Right atrium auricular region (tissue), 2 donors: ENCODE results near the gene PAPSS2. TPM values are rescaled to one million over a fixed set of nuclear protein-coding genes. Genes with fewer than 3 reads are reported as not detected.

Experiments
- DNase-seq: peaks from one replicate; pipeline ENCODE4 v3.0.0-alpha.2; 2019; ENCODE audit warnings: low spot score
- H3K27ac ChIP-seq, 2 donors: fragments of 200-600 bp; sonication (generic); 1 replicate in 1 of 2; 2 replicates in 1 of 2; pipeline ENCODE4 v1.5.1; 2016 to 2019
- H3K27me3 ChIP-seq, 2 donors: fragments of 200-600 bp; sonication (generic); one replicate each; pipeline versions ENCODE4 v1.5.1 to v1.6.0; 2017 to 2019
- H3K36me3 ChIP-seq: fragments of 200-600 bp; sonication (generic); one replicate; pipeline ENCODE4 v1.5.1; 2016
- H3K4me1 ChIP-seq, 2 donors: fragments of 200-600 bp; sonication (generic); one replicate each; pipeline versions ENCODE4 v1.5.1 to v1.6.0; 2017 to 2019
- H3K4me3 ChIP-seq, 2 donors: fragments of 200-600 bp; sonication (generic); 1 replicate in 1 of 2; 2 replicates in 1 of 2; pipeline ENCODE4 v1.5.1; 2017 to 2019; ENCODE audit warnings: mild to moderate bottlenecking in 1 of 2, moderate library complexity in 1 of 2
- H3K9me3 ChIP-seq, 2 donors: fragments of 200-600 bp; sonication (generic); one replicate each; pipeline ENCODE4 v1.5.1; 2019
- CTCF ChIP-seq, 2 donors: fragments of 200-600 bp; sonication (generic); IDR thresholded peaks; one replicate each; pipeline ENCODE4 v1.5.1; 2019; ENCODE audit warnings: antibody characterized with exemption in 2 of 2
- total RNA-seq, 2 donors: library from RNA; depleted of rRNA; stranded (reverse); fragments of >200 nt; gene quantifications; one replicate each; pipeline ENCODE4 v1.1.0, GENCODE V29; 2016

Gene PAPSS2
- total RNA-seq, 2 donors from 2014 or later: 13.4 to 26.6 TPM

- Histone ChIP-seq H3K4me3 (no peak overlapping the region), H3K27ac (no peak overlapping the region), H3K36me3 (no peaks in the 10 kb centered on the region), H3K27me3 (no peaks in the 10 kb centered on the region), H3K9me3 (no peaks in the 10 kb centered on the region), H3K4me1 (no peaks in the 10 kb centered on the region)
- no peak for DNase-seq
- TF ChIP-seq CTCF (IDR thresholded peaks at IDR 0.05): no peak
Measured at GRCh38 chr10:87646192-87646909, 13.3 kb upstream of the PAPSS2 start.

DNA sequence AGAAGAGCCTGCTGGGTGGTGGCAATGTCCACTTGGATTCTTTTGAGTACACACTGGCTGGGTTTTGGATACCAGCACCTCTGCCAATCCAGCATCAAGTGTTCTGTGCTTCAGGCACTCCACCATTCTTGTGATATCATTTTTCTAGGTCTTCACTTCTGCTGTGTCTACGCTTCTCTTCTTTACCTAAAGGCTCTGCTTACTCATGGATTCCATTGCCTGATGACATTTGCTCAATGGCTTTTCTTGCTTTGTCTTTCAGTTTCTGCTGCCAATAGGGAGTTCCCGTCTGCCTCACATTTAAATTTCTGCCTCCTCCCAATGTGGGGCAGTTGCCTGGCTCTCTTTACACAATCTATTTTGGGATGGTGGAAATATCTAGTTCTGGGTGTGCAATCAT lies 12.7 kb upstream of the PAPSS2 start:
- H3K4me1 ChIP-seq: no peaks in the 10 kb centered on the region
- TF ChIP-seq CTCF (IDR thresholded peaks at IDR 0.05): no peak
- no peaks in the 10 kb centered on the region for H3K9me3 ChIP-seq
- H3K36me3 ChIP-seq: no peaks in the 10 kb centered on the region
- H3K4me3 ChIP-seq: no peak overlapping the region
- no peaks in the 10 kb centered on the region for H3K27me3 ChIP-seq
- no peak for DNase-seq
- no peak overlapping the region for H3K27ac ChIP-seq

GRCh38 chr10:87650838-87651589 lies 8.7 kb upstream of the PAPSS2 start:
- no peaks in the 10 kb centered on the region for H3K36me3 ChIP-seq
- no peaks in the 10 kb centered on the region for H3K27me3 ChIP-seq
- H3K9me3 ChIP-seq: no peaks in the 10 kb centered on the region
- no peak overlapping the region for H3K4me3 ChIP-seq
- TF ChIP-seq CTCF (IDR thresholded peaks at IDR 0.05): no peak
- no peak overlapping the region for H3K27ac ChIP-seq
- no peaks in the 10 kb centered on the region for H3K4me1 ChIP-seq
- DNase-seq: no peak

DNA sequence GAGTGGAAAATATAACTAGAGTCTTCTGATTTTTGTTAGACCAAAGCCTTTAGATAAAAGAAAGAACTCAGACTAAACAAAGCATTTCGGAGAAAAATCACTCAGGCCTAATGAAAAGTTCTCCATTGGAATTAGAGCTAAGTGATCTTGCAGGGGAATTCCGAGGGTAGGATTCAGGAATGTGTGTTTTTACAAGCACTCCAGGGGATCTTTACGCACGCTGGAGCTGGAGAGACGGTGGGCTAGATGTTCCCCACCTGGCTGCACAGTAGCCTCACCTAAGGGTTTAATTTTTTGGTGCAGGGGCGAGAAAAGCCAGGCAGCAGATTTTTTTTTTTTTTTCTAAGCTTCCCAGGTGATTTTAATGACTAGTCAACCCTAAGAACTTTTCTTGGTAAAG lies 7.9 kb upstream of the PAPSS2 start:
- no peak for DNase-seq
- no peak for TF ChIP-seq CTCF (IDR thresholded peaks at IDR 0.05)

DNA sequence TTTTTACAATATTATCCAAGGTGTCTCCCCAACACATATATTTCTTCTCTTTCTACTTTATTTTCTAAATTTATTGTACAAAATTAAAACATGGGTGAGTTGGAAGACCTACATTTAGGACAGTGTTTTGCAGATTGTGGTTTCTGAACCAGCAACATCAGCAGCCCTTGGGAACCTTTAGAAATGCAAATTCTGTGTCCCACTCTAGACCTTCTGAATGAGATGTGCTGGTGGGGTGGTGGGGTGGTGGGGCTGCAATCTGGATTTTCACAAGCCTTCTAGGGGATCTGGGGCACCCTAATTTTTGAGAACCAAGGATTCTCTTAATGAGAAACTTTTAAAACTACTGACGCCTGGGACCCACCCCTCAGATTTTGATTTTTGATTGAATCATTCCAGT lies 7.4 kb upstream of the PAPSS2 start:
- H3K36me3 ChIP-seq: no peaks in the 10 kb centered on the region
- no peak for DNase-seq
- H3K9me3 ChIP-seq: no peaks in the 10 kb centered on the region
- H3K4me3 ChIP-seq: no peak overlapping the region
- no peak overlapping the region for H3K27ac ChIP-seq
- no peaks in the 10 kb centered on the region for H3K27me3 ChIP-seq
- peaks cover 0 to 7% of the 10 kb centered on the region in 2 donors for H3K4me1 ChIP-seq
- no peak for TF ChIP-seq CTCF (IDR thresholded peaks at IDR 0.05)

More for the DNA sequence above, 7.9 kb upstream of the PAPSS2 start:
- Histone ChIP-seq H3K27me3 (no peaks in the 10 kb centered on the region), H3K9me3 (no peaks in the 10 kb centered on the region), H3K27ac (no peak overlapping the region), H3K4me1 (peaks cover 0 to 2% of the 10 kb centered on the region in 2 donors), H3K36me3 (no peaks in the 10 kb centered on the region), H3K4me3 (no peak overlapping the region)
